ENCODE data around the gene LNPEP.
A peak's percentile ranks its signal among the peaks of the same experiment; 100 is the strongest.

LNPEP gene

GRCh38 chr5:97004423-97005060 is 68.7 kb downstream of the LNPEP start:
- Histone ChIP-seq H3K27me3 (ENCODE audit: insufficient read depth, low read length) (no peaks in the 10 kb centered on the region), H3K4me1 (ENCODE audit: insufficient read depth, low read length) (no peaks in the 10 kb centered on the region; the same call in 1 of the 2 replicates), H3K36me3 (ENCODE audit: insufficient read depth, low read length) (no peaks in the 10 kb centered on the region), H3K9ac (ENCODE audit: low read depth, low read length) (no peak overlapping the region), H3K9me3 (ENCODE audit: insufficient read depth, low read depth, low read length) (no peaks in the 10 kb centered on the region), H3K27ac (ENCODE audit: low read depth, low read length) (no peak overlapping the region), H3K4me3 (ENCODE audit: low read length) (no peak overlapping the region)
- 97% methylated on average over 2 of the region's 2 CpGs for WGBS

GRCh38 chr5:97006454-97007060 is 70.7 kb downstream of the LNPEP start:
- 75% methylated on average over 3 of the region's 3 CpGs for WGBS
- Histone ChIP-seq H3K9me3 (ENCODE audit: insufficient read depth, low read depth, low read length) (no peaks in the 10 kb centered on the region), H3K36me3 (ENCODE audit: insufficient read depth, low read length) (no peaks in the 10 kb centered on the region), H3K9ac (ENCODE audit: low read depth, low read length) (no peak overlapping the region), H3K27me3 (ENCODE audit: insufficient read depth, low read length) (no peaks in the 10 kb centered on the region), H3K4me3 (ENCODE audit: low read length) (no peak overlapping the region), H3K27ac (ENCODE audit: low read depth, low read length) (no peak overlapping the region), H3K4me1 (ENCODE audit: insufficient read depth, low read length) (no peaks in the 10 kb centered on the region; the same call in 1 of the 2 replicates)

- H3K4me1 ChIP-seq (ENCODE audit: insufficient read depth, low read length): no peaks in the 10 kb centered on the region
- no peaks in the 10 kb centered on the region for H3K36me3 ChIP-seq (ENCODE audit: insufficient read depth, low read length)
- no peak overlapping the region for H3K4me3 ChIP-seq (ENCODE audit: low read length)
- WGBS: 96% methylated on average over 3 of the region's 3 CpGs
- H3K27me3 ChIP-seq (ENCODE audit: insufficient read depth, low read length): no peaks in the 10 kb centered on the region
- H3K9ac ChIP-seq (ENCODE audit: low read depth, low read length): no peak overlapping the region
- no peak overlapping the region for H3K27ac ChIP-seq (ENCODE audit: low read depth, low read length)
- H3K9me3 ChIP-seq (ENCODE audit: insufficient read depth, low read depth, low read length): no peaks in the 10 kb centered on the region
Observed at GRCh38 chr5:97009212-97009898, 73.5 kb downstream of the LNPEP start.

GRCh38 chr5:97009921-97010320 is 74.0 kb downstream of the LNPEP start:
- H3K4me1 ChIP-seq (ENCODE audit: insufficient read depth, low read length): no peaks in the 10 kb centered on the region
- no peak overlapping the region for H3K4me3 ChIP-seq (ENCODE audit: low read length)
- no peaks in the 10 kb centered on the region for H3K36me3 ChIP-seq (ENCODE audit: insufficient read depth, low read length)
- H3K9ac ChIP-seq (ENCODE audit: low read depth, low read length): no peak overlapping the region
- no CpG with 5 or more reads among the region's 1 CpG for WGBS
- no peaks in the 10 kb centered on the region for H3K9me3 ChIP-seq (ENCODE audit: insufficient read depth, low read depth, low read length)
- H3K27me3 ChIP-seq (ENCODE audit: insufficient read depth, low read length): no peaks in the 10 kb centered on the region
- H3K27ac ChIP-seq (ENCODE audit: low read depth, low read length): no peak overlapping the region

- Histone ChIP-seq H3K4me3 (ENCODE audit: low read length) (no peak overlapping the region), H3K9ac (ENCODE audit: low read depth, low read length) (no peak overlapping the region), H3K36me3 (ENCODE audit: insufficient read depth, low read length) (no peaks in the 10 kb centered on the region), H3K27ac (ENCODE audit: low read depth, low read length) (no peak overlapping the region), H3K4me1 (ENCODE audit: insufficient read depth, low read length) (no peaks in the 10 kb centered on the region), H3K9me3 (ENCODE audit: insufficient read depth, low read depth, low read length) (no peaks in the 10 kb centered on the region), H3K27me3 (ENCODE audit: insufficient read depth, low read length) (no peaks in the 10 kb centered on the region)
- 83% methylated on average over 3 of the region's 3 CpGs for WGBS
Observed at GRCh38 chr5:97010606-97011005, 74.7 kb downstream of the LNPEP start.

- no peak overlapping the region for H3K9ac ChIP-seq (ENCODE audit: low read depth, low read length)
- H3K27ac ChIP-seq (ENCODE audit: low read depth, low read length): no peak overlapping the region
- H3K27me3 ChIP-seq (ENCODE audit: insufficient read depth, low read length): no peaks in the 10 kb centered on the region
- H3K4me3 ChIP-seq (ENCODE audit: low read length): no peak overlapping the region
- no peaks in the 10 kb centered on the region for H3K36me3 ChIP-seq (ENCODE audit: insufficient read depth, low read length)
- no peaks in the 10 kb centered on the region for H3K4me1 ChIP-seq (ENCODE audit: insufficient read depth, low read length)
- no CpG with 5 or more reads among the region's 2 CpGs for WGBS
- H3K9me3 ChIP-seq (ENCODE audit: insufficient read depth, low read depth, low read length): no peaks in the 10 kb centered on the region
Observed at GRCh38 chr5:97011567-97011966, 75.7 kb downstream of the LNPEP start.

- no peaks in the 10 kb centered on the region for H3K9me3 ChIP-seq (ENCODE audit: insufficient read depth, low read depth, low read length)
- H3K9ac ChIP-seq (ENCODE audit: low read depth, low read length): no peak overlapping the region
- no peaks in the 10 kb centered on the region for H3K27me3 ChIP-seq (ENCODE audit: insufficient read depth, low read length)
- WGBS: 84% methylated on average over 5 of the region's 5 CpGs
- no peaks in the 10 kb centered on the region for H3K36me3 ChIP-seq (ENCODE audit: insufficient read depth, low read length)
- peaks cover 10% of the 10 kb centered on the region for H3K4me1 ChIP-seq (ENCODE audit: insufficient read depth, low read length)
- H3K4me3 ChIP-seq (ENCODE audit: low read length): no peak overlapping the region
- H3K27ac ChIP-seq (ENCODE audit: low read depth, low read length): 0 out of 2 replicates have a peak overlapping the region, but pooled peaks have one; percentile 30
Observed at GRCh38 chr5:97019435-97020117, 83.7 kb downstream of the LNPEP start.

- Histone ChIP-seq H3K27me3 (ENCODE audit: insufficient read depth, low read length) (no peaks in the 10 kb centered on the region), H3K9me3 (ENCODE audit: insufficient read depth, low read depth, low read length) (no peaks in the 10 kb centered on the region), H3K4me1 (ENCODE audit: insufficient read depth, low read length) (peaks cover 10% of the 10 kb centered on the region), H3K36me3 (ENCODE audit: insufficient read depth, low read length) (no peaks in the 10 kb centered on the region), H3K9ac (ENCODE audit: low read depth, low read length) (no peak overlapping the region), H3K4me3 (ENCODE audit: low read length) (no peak overlapping the region), H3K27ac (ENCODE audit: low read depth, low read length) (no peak overlapping the region)
- WGBS: no CpG with 5 or more reads among the region's 1 CpG
Observed at GRCh38 chr5:97021416-97021815, 85.5 kb downstream of the LNPEP start.

- Histone ChIP-seq H3K4me1 (ENCODE audit: insufficient read depth, low read length) (peaks cover 10% of the 10 kb centered on the region), H3K27me3 (ENCODE audit: insufficient read depth, low read length) (no peaks in the 10 kb centered on the region), H3K9ac (ENCODE audit: low read depth, low read length) (no peak overlapping the region), H3K27ac (ENCODE audit: low read depth, low read length) (no peak overlapping the region), H3K36me3 (ENCODE audit: insufficient read depth, low read length) (no peaks in the 10 kb centered on the region), H3K4me3 (ENCODE audit: low read length) (no peak overlapping the region), H3K9me3 (ENCODE audit: insufficient read depth, low read depth, low read length) (no peaks in the 10 kb centered on the region)
- WGBS: 88% methylated on average over 1 of the region's 1 CpG
Observed at GRCh38 chr5:97022898-97023297, 87.0 kb downstream of the LNPEP start.

GRCh38 chr5:97026721-97027120 is 90.8 kb downstream of the LNPEP start:
- Histone ChIP-seq H3K36me3 (ENCODE audit: insufficient read depth, low read length) (no peaks in the 10 kb centered on the region), H3K27me3 (ENCODE audit: insufficient read depth, low read length) (no peaks in the 10 kb centered on the region), H3K4me1 (ENCODE audit: insufficient read depth, low read length) (no peaks in the 10 kb centered on the region), H3K4me3 (ENCODE audit: low read length) (no peak overlapping the region), H3K27ac (ENCODE audit: low read depth, low read length) (no peak overlapping the region), H3K9me3 (ENCODE audit: insufficient read depth, low read depth, low read length) (no peaks in the 10 kb centered on the region), H3K9ac (ENCODE audit: low read depth, low read length) (no peak overlapping the region)
- WGBS: 95% methylated on average over 6 of the region's 6 CpGs

- Histone ChIP-seq H3K36me3 (ENCODE audit: insufficient read depth, low read length) (no peaks in the 10 kb centered on the region), H3K9me3 (ENCODE audit: insufficient read depth, low read depth, low read length) (no peaks in the 10 kb centered on the region), H3K4me3 (ENCODE audit: low read length) (no peak overlapping the region), H3K27me3 (ENCODE audit: insufficient read depth, low read length) (no peaks in the 10 kb centered on the region), H3K27ac (ENCODE audit: low read depth, low read length) (no peak overlapping the region), H3K4me1 (ENCODE audit: insufficient read depth, low read length) (peaks cover 8% of the 10 kb centered on the region), H3K9ac (ENCODE audit: low read depth, low read length) (no peak overlapping the region)
- 86% methylated on average over 7 of the region's 7 CpGs for WGBS
Observed at GRCh38 chr5:97037819-97038218, 101.9 kb downstream of the LNPEP start.

Measured in HUES64 (cell line).